NCI-H1930 (cell line): ENCODE measurements around the gene HLCS.

ENCODE experiments used
- DNase-seq, 2 experiments: peaks; one replicate each; lab custom pipeline; 2025; lab: John Stamatoyannopoulos, UW

The HLCS gene

DNA sequence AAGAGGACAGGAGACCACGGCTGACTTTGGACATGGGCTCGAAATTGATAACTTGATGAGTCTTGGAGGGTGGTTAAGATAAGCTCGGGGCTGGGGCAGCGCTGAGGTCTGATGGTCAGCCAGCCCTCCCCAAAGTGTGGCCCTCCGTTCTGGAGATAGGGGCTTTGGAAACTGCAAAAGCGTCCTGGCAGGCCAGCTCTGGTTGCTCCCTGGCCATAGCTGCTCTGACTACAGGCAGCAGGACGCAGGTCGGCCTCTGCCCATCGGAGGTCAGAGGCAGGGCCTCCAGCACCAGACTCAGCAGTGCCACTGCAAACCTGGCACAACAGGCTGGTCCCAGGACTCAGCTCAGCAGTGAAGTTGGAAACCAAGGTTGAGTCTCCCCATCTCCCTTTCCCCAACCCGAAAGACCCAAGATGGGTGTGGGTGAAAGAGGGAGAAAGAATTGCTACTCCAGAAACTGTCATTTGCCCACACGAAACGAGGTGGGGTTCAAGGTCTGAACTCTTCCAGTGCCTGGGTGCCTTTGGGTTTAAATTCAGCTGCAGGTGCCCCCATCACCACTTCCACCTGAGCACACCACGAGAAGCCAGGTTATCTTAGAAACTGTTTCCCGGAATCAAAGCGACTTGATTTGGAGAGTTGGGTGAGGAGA lies 262.7 kb downstream of the HLCS start:
- no peak for DNase-seq

DNA sequence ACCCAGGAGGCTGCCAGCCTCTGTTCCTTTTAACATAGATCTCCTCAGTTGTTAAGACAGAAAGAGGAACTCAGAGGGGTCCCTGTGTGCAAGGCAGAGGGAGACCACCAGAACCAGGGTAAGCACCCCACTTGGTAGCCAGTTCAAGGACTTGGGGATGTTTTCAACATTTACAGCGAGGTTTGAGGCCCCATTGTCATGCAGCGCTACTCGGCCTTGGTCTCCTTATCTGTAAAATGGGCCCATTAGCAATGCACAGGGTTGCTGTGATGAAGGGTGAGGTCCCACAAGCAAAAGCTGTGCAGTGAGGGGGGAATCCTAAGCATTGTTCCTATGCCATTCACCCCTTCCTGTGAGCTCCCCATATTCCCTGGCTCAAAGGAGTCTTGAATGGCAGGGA lies 263.3 kb downstream of the HLCS start:
- DNase-seq = no peak

DNA sequence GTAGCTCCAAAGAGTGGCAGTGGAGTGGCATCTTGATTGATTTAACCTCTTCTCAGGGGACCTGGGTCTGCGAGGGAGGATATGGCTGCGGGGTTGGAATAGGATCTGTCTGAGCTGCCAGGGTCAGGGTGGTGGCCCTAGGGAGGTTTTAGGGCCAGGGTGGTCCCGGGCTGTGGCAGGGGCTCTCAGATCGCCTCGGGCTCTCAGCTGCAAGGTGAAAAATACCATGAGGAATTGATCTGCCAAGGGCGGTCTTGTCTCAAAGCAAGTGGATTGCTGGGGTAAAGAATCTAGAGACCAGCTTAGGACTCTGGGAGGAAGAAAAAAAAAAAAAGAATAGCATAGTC lies 263.9 kb downstream of the HLCS start:
- DNase-seq = no peak

DNA sequence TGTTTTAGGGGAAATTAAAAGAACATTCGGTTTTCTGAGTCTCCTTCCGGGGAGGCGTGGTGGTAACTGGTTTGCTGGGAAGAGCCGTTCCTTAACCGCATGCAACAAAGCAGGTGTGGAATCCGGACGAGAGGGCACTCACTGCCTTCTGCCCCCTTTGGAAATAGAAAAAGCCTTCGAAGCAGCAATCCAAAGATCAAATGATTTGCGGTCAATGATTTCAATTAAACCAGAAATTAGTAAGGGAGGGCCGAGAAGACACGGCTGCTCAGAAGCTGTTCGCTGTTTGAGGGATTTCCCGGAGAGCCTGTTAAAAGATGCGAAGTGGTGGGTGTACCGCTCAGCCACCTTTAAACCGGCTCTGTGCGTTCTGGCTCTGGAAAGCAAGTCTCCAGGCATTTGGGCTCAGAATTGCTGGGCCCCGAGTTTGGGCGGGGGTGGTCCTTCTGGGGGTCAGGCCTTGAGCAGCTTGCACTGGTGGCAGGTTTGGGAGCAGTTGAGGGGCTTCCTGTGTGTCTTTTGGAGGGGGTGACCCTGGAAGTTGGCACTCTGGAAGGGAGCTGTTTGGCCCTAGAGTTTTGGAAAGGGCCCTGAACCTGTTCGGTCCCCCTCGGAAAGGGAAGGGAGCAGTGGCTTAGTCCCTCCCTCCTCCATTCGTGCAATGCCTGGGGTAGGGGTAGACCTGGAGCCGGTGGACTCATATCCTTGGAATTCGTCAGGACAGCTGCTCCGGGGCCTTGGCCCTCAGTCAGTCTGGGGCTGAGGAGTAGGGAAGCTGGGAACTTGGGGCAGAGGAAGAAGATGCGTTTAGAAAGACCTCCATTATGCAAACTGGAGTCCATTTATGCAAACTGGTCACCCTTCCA lies 264.5 kb downstream of the HLCS start:
- no peak for DNase-seq

DNA sequence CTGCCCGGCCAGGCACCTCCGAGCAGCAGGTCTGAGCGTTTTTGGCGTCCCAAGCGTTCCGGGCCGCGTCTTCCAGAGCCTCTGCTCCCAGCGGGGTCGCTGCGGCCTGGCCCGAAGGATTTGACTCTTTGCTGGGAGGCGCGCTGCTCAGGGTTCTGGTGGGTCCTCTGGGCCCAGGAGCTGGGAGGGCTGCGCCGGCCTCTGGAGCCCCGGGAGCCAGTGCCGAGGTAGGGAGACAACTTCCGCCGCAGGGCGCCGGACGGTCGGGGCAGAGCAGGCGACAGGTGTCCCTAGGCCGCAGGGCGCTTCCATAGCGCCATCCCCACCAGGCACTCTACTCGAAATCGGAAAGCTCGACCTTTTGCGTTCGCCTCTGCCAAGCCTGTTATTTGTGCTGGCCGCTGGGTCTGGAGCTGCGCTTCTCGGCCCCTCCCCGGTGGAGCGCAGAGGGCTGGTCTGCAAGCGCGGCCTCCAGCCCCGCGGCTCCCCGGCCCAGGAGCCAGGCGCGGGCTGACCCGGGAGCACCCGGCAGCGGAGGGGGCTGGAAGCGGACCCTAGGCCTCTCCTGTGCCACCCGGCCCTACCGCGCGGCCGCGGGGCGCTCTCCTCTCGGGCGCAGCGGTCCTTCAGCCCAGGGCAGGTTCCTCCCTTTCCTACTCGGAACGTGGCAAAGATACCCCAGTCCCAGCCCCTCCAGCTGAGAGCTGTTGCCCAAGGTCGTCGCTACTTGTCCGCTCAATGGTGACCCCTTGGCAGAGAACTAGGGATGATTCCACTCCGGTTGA lies 265.3 kb downstream of the HLCS start:
- no peak for DNase-seq
